BLaER1 (cell line): ENCODE measurements around the gene SV2C.

Source experiments
- H3K27ac ChIP-seq: shearing (Covaris generic); formaldehyde crosslinking; 2 replicates; pipeline ENCODE4 v1.8.1; 2022
- H3K27me3 ChIP-seq: shearing (Covaris generic); formaldehyde crosslinking; 2 replicates; pipeline ENCODE4 v1.8.1; 2022
- H3K36me3 ChIP-seq: shearing (Covaris generic); formaldehyde crosslinking; 2 replicates; pipeline ENCODE4 v1.8.1; 2022
- H3K4me1 ChIP-seq: shearing (Covaris generic); formaldehyde crosslinking; 2 replicates; pipeline ENCODE4 v1.8.1; 2022
- H3K4me2 ChIP-seq: shearing (Covaris generic); formaldehyde crosslinking; 2 replicates; pipeline ENCODE4 v1.8.1; 2022
- H3K4me3 ChIP-seq: shearing (Covaris generic); formaldehyde crosslinking; 2 replicates; pipeline ENCODE4 v1.8.1; 2022
- H3K9ac ChIP-seq: shearing (Covaris generic); formaldehyde crosslinking; 2 replicates; pipeline ENCODE4 v1.8.1; 2022
- H3K9me3 ChIP-seq: shearing (Covaris generic); formaldehyde crosslinking; 2 replicates; pipeline ENCODE4 v1.8.1; 2022
- H4K20me1 ChIP-seq: shearing (Covaris generic); formaldehyde crosslinking; 2 replicates; pipeline ENCODE4 v1.8.1; 2022
- Cebpa-rat ChIP-seq: shearing (Covaris generic); IDR thresholded peaks from 2 replicates; pipeline ENCODE4 v1.8.1; 2022

The SV2C gene

DNA sequence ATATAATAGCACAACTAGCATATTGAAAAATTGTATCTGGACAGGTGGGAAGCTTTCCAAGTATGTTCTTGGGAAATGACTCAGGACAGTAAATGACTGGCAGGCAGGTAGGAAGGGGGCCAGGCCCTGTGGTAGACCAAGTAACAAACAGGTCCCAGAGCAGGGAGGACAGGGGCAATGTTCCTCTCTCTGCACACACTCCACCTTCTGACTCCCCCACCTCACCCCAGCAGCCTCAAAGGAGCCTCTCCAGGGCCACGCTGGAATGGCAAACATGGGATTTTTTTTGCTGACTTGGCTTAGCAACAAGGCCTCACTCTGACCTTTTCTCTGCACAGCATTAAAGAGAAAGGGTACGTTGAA is 288.8 kb downstream of the SV2C start:
- no peaks in the 10 kb centered on the region for H4K20me1 ChIP-seq
- H3K36me3 ChIP-seq, result no peaks in the 10 kb centered on the region
- H3K9me3 ChIP-seq, result no peaks in the 10 kb centered on the region
- peaks cover 11% of the 10 kb centered on the region for H3K4me1 ChIP-seq
- H3K9ac ChIP-seq, result no peak overlapping the region
- no peaks in the 10 kb centered on the region for H3K27me3 ChIP-seq
- no peak overlapping the region for H3K4me3 ChIP-seq
- H3K4me2 ChIP-seq, result peak overlapping the region; percentile 17; the same call in 1 of the 2 replicates
- H3K27ac ChIP-seq, result peak overlapping the region; percentile 21; the same call in 1 of the 2 replicates
- TF ChIP-seq Cebpa-rat, result no peak

DNA sequence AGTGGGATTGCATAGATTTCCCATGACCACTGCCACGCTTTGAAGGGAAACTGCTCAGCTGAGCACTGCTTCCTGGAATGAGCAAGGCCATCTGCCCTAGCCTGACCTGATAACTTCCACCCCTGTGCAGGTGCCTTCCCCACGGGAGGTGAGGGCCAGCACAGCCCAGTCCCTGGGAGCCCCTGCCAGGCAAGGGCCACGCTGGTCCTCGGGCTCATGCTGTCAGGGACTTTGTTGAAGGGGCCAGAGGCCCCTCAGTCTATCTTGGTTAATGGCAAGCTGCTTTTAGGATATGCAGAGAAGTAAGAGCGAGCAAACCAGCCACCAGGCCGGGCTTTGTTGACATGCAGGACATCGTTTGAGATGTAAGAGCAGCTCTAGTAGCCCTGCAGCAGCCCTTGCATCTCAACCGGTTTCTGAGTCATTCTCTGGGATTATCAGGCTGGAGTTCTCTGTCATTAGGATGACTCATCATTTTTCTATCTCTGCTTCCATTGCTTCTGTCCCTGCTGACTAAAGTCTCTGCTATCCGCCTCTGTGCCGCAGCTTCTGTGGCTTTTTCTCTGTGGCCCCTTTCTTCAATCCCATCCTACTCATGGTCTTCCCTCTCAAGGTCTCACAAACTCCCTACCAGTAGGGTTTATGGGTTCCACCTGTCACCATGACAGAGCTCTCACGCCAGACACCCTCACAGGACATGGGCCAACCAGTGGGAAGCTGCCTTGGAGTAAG is 289.3 kb downstream of the SV2C start:
- TF ChIP-seq Cebpa-rat, result no peak
- peak overlapping the region; percentile 21; the same call in 1 of the 2 replicates for H3K27ac ChIP-seq
- peak overlapping the region; percentile 17; the same call in 1 of the 2 replicates for H3K4me2 ChIP-seq
- H4K20me1 ChIP-seq, result no peaks in the 10 kb centered on the region
- no peak overlapping the region for H3K9ac ChIP-seq
- H3K4me1 ChIP-seq, result peaks cover 11% of the 10 kb centered on the region
- no peaks in the 10 kb centered on the region for H3K27me3 ChIP-seq
- no peaks in the 10 kb centered on the region for H3K36me3 ChIP-seq
- no peaks in the 10 kb centered on the region for H3K9me3 ChIP-seq
- H3K4me3 ChIP-seq, result no peak overlapping the region

DNA sequence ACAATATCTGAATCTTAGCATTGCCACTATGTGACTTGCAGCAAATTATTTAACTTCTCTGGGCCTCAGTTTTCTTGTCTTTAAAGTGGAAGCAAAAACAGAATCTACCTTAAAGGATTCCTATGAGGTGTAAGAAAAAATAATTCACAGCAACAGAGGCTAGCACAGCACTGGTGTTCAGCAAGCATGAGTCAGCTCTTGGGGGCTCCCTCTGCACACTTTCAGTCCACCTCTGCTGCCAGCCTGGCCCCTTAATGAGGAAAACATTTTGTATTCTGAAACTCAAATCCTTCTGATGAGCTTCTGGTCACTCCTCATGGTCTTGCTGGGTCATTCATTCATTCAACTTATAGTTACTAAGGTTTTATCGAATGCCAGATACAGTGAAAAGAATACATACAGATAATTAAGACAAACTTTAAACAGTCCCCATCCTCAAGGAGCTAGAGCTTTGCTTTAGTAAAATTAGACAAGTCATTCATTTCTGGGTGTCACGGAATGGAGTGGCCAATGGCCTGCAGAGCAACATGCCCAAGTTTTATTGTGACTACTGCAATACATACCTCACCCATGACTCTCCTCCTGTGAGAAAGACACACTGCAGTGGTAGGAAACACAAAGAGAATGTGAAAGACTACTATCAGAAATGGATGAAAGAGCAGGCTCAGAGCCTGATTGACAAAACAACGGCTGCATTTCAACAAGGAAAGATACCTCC is 293.1 kb downstream of the SV2C start:
- H3K36me3 ChIP-seq, result no peaks in the 10 kb centered on the region
- H3K4me1 ChIP-seq, result peaks cover 24% of the 10 kb centered on the region

GRCh38 chr5:76376866-76377230 is 293.7 kb downstream of the SV2C start:
- Histone ChIP-seq H4K20me1 (no peaks in the 10 kb centered on the region), H3K27ac (no peak overlapping the region), H3K4me3 (no peak overlapping the region), H3K4me1 (peaks cover 24% of the 10 kb centered on the region), H3K4me2 (no peak overlapping the region), H3K9me3 (no peaks in the 10 kb centered on the region), H3K36me3 (no peaks in the 10 kb centered on the region), H3K27me3 (no peaks in the 10 kb centered on the region), H3K9ac (no peak overlapping the region)
- TF ChIP-seq Cebpa-rat, result no peak

More for the DNA sequence above, 293.1 kb downstream of the SV2C start:
- no peak overlapping the region for H3K9ac ChIP-seq
- no peak for TF ChIP-seq Cebpa-rat
- no peaks in the 10 kb centered on the region for H3K9me3 ChIP-seq
- H3K4me3 ChIP-seq, result no peak overlapping the region
- H3K4me2 ChIP-seq, result no peak overlapping the region
- H3K27ac ChIP-seq, result no peak overlapping the region
- no peaks in the 10 kb centered on the region for H4K20me1 ChIP-seq
- no peaks in the 10 kb centered on the region for H3K27me3 ChIP-seq

DNA sequence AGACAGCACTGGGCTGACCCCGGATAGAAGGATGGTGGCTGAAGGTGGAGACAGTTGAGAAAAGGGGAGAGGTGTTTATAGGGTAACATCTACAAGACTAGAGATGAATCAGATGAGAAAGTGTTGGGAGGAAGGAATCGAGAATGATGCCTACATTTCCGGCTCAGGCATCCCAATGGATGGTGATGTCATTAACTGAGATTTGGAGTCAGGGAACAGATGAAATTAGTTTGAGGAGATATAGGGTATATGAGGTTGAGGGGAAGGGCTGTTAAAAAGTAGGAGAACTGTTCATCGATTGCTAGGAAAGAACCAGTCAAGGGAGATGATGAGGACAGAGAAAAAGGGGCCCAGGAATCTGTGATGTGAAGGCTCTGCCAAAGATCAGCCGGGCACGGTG is 295.2 kb downstream of the SV2C start:
- Histone ChIP-seq H3K27ac (no peak overlapping the region), H4K20me1 (no peaks in the 10 kb centered on the region), H3K9ac (no peak overlapping the region), H3K4me2 (no peak overlapping the region), H3K27me3 (no peaks in the 10 kb centered on the region), H3K4me3 (no peak overlapping the region), H3K9me3 (no peaks in the 10 kb centered on the region), H3K4me1 (peaks cover 17% of the 10 kb centered on the region), H3K36me3 (no peaks in the 10 kb centered on the region)
- TF ChIP-seq Cebpa-rat, result no peak

GRCh38 chr5:76379316-76379715 is 296.1 kb downstream of the SV2C start:
- H3K27me3 ChIP-seq, result no peaks in the 10 kb centered on the region
- peaks cover 22% of the 10 kb centered on the region for H3K4me1 ChIP-seq
- no peak overlapping the region for H3K4me3 ChIP-seq

GRCh38 chr5:76379855-76380254 is 296.7 kb downstream of the SV2C start:
- H3K4me2 ChIP-seq, result no peak overlapping the region
- H3K27ac ChIP-seq, result no peak overlapping the region
- H3K36me3 ChIP-seq, result no peaks in the 10 kb centered on the region

More at GRCh38 chr5:76379316-76379715, 296.1 kb downstream of the SV2C start:
- no peaks in the 10 kb centered on the region for H3K36me3 ChIP-seq
- H3K4me2 ChIP-seq, result peak overlapping the region; percentile 27
- H3K27ac ChIP-seq, result no peak overlapping the region
- H3K9me3 ChIP-seq, result no peaks in the 10 kb centered on the region
- H4K20me1 ChIP-seq, result no peaks in the 10 kb centered on the region
- no peak overlapping the region for H3K9ac ChIP-seq
- no peak for TF ChIP-seq Cebpa-rat

DNA sequence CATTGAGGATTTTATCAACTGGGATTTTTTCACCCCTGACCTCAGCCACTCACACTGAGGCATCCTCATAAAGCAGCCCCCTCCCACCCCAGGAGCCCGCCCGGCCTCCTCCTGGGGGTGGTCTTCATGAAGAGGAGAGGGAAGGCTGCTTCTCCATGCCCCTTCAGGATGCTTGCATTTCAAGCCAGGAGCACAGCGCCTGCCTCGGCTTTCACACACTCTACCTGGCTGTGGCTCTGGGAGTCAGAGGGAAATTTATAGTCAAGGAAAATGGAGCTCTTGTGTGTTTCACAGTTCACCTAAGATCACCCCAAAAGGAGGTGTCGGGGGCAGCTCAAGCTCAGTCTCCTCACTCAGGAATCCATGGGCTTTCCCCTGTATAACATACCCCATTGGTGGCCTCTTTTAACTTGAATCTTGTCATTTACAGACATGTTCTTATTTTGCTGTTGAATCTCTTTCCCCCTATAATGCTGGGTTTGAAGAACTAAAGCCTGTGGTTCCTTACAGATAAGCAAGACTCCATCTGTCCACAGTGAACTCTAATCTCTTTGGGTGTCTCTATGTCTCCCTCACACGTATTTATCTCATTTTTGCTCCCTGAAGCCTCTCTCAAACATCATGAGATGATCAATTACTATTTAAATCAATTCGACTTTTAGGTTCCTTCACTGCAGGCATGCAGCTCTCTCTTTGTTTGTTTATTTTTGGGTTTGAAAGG is 297.3 kb downstream of the SV2C start:
- no peak overlapping the region for H3K4me2 ChIP-seq
- no peak for TF ChIP-seq Cebpa-rat
- peaks cover 23% of the 10 kb centered on the region for H3K4me1 ChIP-seq
- no peak overlapping the region for H3K27ac ChIP-seq
- H4K20me1 ChIP-seq, result no peaks in the 10 kb centered on the region
- H3K9me3 ChIP-seq, result no peaks in the 10 kb centered on the region
- H3K4me3 ChIP-seq, result no peak overlapping the region
- H3K9ac ChIP-seq, result no peak overlapping the region
- no peaks in the 10 kb centered on the region for H3K27me3 ChIP-seq
- H3K36me3 ChIP-seq, result no peaks in the 10 kb centered on the region

More at GRCh38 chr5:76379855-76380254, 296.7 kb downstream of the SV2C start:
- no peaks in the 10 kb centered on the region for H3K27me3 ChIP-seq
- H3K4me1 ChIP-seq, result peaks cover 23% of the 10 kb centered on the region
- no peaks in the 10 kb centered on the region for H3K9me3 ChIP-seq
- no peaks in the 10 kb centered on the region for H4K20me1 ChIP-seq
- no peak overlapping the region for H3K9ac ChIP-seq
- TF ChIP-seq Cebpa-rat, result no peak
- H3K4me3 ChIP-seq, result no peak overlapping the region

DNA sequence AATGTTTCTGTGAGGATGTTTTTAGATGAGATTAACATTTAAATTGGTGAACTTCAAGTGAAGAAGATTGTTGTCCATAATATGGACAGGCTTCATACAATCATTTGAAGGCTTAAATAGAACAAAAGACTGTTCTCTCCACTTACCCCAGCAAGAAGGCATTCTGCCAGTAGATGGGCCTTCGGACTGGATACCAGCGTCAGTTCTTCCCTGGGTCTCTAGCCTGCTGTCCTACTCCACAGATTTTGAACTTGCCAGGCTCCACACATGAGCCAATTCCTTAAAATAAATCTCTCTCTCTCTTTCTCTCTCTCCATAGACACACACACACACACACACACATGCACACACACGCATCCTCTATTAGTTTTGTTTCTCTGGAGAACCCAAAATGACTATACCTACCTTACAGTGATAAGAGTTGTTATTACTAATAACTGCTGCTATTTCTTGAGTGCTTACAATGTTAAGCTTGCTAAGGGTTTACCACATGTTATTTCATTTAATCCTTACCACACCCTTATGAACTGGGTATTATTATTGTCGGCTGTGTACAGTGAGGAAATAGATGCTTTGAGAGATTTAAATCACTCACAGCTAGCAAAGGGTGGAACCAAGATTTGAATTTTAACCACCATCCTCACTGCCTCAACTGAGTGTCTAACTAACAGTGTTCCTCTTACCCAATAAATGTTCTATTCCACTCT is 300.1 kb downstream of the SV2C start:
- H3K4me1 ChIP-seq, result peaks cover 23% of the 10 kb centered on the region
- no peaks in the 10 kb centered on the region for H3K9me3 ChIP-seq
- no peak overlapping the region for H3K4me2 ChIP-seq
- no peak for TF ChIP-seq Cebpa-rat
- H3K4me3 ChIP-seq, result no peak overlapping the region
- H4K20me1 ChIP-seq, result no peaks in the 10 kb centered on the region
- no peaks in the 10 kb centered on the region for H3K36me3 ChIP-seq
- H3K27ac ChIP-seq, result no peak overlapping the region
- no peak overlapping the region for H3K9ac ChIP-seq
- no peaks in the 10 kb centered on the region for H3K27me3 ChIP-seq
